ENCODE measurements around the gene TRPT1. TPM values are rescaled to one million over a fixed set of nuclear protein-coding genes. Genes with fewer than 3 reads are reported as not detected.
A peak's percentile ranks its signal among the peaks of the same experiment; 100 is the strongest.

TRPT1 gene
- polyA plus RNA-seq, 2 of the 4 experiments (the other 2 are of a cell fraction), result 18.6 to 28.5 TPM

GRCh38 chr11:64251753-64252002 lies 25.7 kb upstream of the TRPT1 start:
- no peak for TF ChIP-seq USF2 (IDR thresholded peaks at IDR 0.05)
- peaks cover 31% of the 10 kb centered on the region for H3K4me1 ChIP-seq
- ATAC-seq (no peak), FAIRE-seq (no peak), DNase-seq (ENCODE audit: low read depth in 1 of 2, low spot score in 1 of 2) (no peak)
- peak overlapping the region; percentile 98 for H3K4me2 ChIP-seq
- peak overlapping the region; percentile 84 for H3K4me3 ChIP-seq
- no peaks in the 10 kb centered on the region for H3K9me3 ChIP-seq
- CTCF ChIA-PET, result interaction anchor here (0.9 to 12.2 kb wide), 21 partner anchors 9 to 402 kb away, joined by 3 to 220 read pairs (median 5); partner anchors contain the start of genes BAD, CATSPERZ, ESRRA and FERMT3
- H3K27ac ChIP-seq, result peak overlapping the region; percentile 92 to 94
- WGBS (ENCODE audit: missing lambda C conversion rate), result 2% methylated on average over 17 of the region's 18 CpGs
- POLR2A ChIA-PET, result interaction anchor here (1.2 to 1.5 kb wide), 2 partner anchors 10 to 12 kb away, joined by 3 to 5 read pairs; partner anchors contain the start of gene FKBP2

GRCh38 chr11:64251016-64251752 lies 25.2 kb upstream of the TRPT1 start, which contains the start of gene PLCB3:
PLCB3 (plus strand) TSS chr11:64251530; CDS start chr11:64251650, 120 bp downstream.
- Histone ChIP-seq H3K27ac (peak within 1 kb of the TSS; percentile 92 to 94), H3K4me3 (peak within 1 kb of the TSS; percentile 84), H3K9me3 (no peaks in the 10 kb centered on the region), H3K4me1 (peaks cover 28% of the 10 kb centered on the region), H3K4me2 (peak within 1 kb of the TSS; percentile 98)
- ChIA-PET POLR2A (interaction anchor here (1.5 kb wide), 1 partner anchor 10 kb away, joined by 5 read pairs; the partner anchor contains the start of gene FKBP2), CTCF (interaction anchor here (0.8 to 12.2 kb wide), 30 partner anchors 8 to 402 kb away, joined by 3 to 220 read pairs (median 7); partner anchors contain the start of genes BAD, CATSPERZ, ESRRA and FERMT3)
- TF ChIP-seq FOSL2 (IDR thresholded peaks at IDR 0.05) (no peak), FOSL2 (CRISPR knock-in tag; IDR thresholded peaks at IDR 0.05) (no peak), ZFP36 (IDR thresholded peaks at IDR 0.05; ENCODE audit: borderline replicate concordance, partially characterized antibody) (no peak), ATOH8 (CRISPR knock-in tag; IDR thresholded peaks at IDR 0.05; ENCODE audit: low read depth) (no peak), CEBPB (IDR thresholded peaks at IDR 0.05) (no peak), CTCF (IDR thresholded peaks at IDR 0.05) (peak; percentile 88), HOXB5 (CRISPR knock-in tag; IDR thresholded peaks at IDR 0.05) (no peak), CHD2 (IDR thresholded peaks at IDR 0.05; ENCODE audit: low read length, partially characterized antibody) (no peak), PHF8 (IDR thresholded peaks at IDR 0.05; ENCODE audit: borderline replicate concordance, low read depth) (peak; percentile 26; the same call in 1 of the 2 replicates), SMC3 (IDR thresholded peaks at IDR 0.05) (peak; percentile 60), JUNB (IDR thresholded peaks at IDR 0.05) (no peak), JUN (IDR thresholded peaks at IDR 0.05) (peak in 1 of 2 experiments; percentile 62; a peak in 3 of 5 replicates), FOSB (CRISPR knock-in tag; IDR thresholded peaks at IDR 0.05) (no peak), RFX5 (IDR thresholded peaks at IDR 0.05) (no peak), MYC (IDR thresholded peaks at IDR 0.05; ENCODE audit: borderline replicate concordance, low read length) (no peak), TP53 (CRISPR knock-in tag; IDR thresholded peaks at IDR 0.05) (no peak), RNF2 (IDR thresholded peaks at IDR 0.05; ENCODE audit: borderline replicate concordance, low read depth) (no peak), NR3C1 (IDR thresholded peaks at IDR 0.05) (no peak), HDAC2 (IDR thresholded peaks at IDR 0.05) (no peak), RAD21 (conservative IDR thresholded peaks at IDR 0.05 in 1 of 2, IDR thresholded peaks at IDR 0.05 in 1 of 2) (peak in 1 of 2 experiments; percentile 33; a peak in 2 of 5 replicates), MAZ (IDR thresholded peaks at IDR 0.05; ENCODE audit: borderline replicate concordance, low read depth, low read length) (0 out of 2 replicates have a peak, but pooled peaks have one; percentile 37), ZC3H11A (IDR thresholded peaks at IDR 0.05) (no peak), ZSCAN20 (CRISPR knock-in tag; IDR thresholded peaks at IDR 0.05) (no peak), POLR2A (IDR thresholded peaks at IDR 0.05; ENCODE audit: low read length) (peak; percentile 71), CBX2 (IDR thresholded peaks at IDR 0.05; ENCODE audit: borderline replicate concordance, low read depth) (no peak), NFE2L2 (conservative IDR thresholded peaks at IDR 0.05; ENCODE audit: low read length) (no peak), MAX (IDR thresholded peaks at IDR 0.05) (peak; percentile 41; the same call in 1 of the 2 replicates)
- FAIRE-seq (no peak), ATAC-seq (peak; percentile 18 to 25), DNase-seq (ENCODE audit: low read depth in 1 of 2, low spot score in 1 of 2) (no peak)
- WGBS (ENCODE audit: missing lambda C conversion rate), result 0% methylated on average over 16 of the region's 75 CpGs

Measured in A549 (cell line).